Measurements from ENCODE around the gene GNPAT. TPM values are rescaled to one million over a fixed set of nuclear protein-coding genes. Genes with fewer than 3 reads are reported as not detected.

Gene GNPAT
- total and polyA plus RNA-seq, 2 of the 8 experiments (the other 6 are each of a cell fraction or from before 2014, with no cell fraction given), result 22.9 to 47.4 TPM

- Histone ChIP-seq H3K56ac (replicated peaks; ENCODE audit: insufficient read length, low read depth, low read length) (no peak overlapping the region), H3K18ac (ENCODE audit: extremely low read depth, low read length) (no peak overlapping the region), H3K4me1 (replicated peaks in 1 of 4; ENCODE audit: control insufficient read depth in 3 of 4, insufficient read depth in 4 of 4, low read length in 3 of 4) (no peaks in the 10 kb centered on the region), H3K79me2 (ENCODE audit: control insufficient read depth in 1 of 2, insufficient read depth in 2 of 2, low read length in 2 of 2) (no peaks in the 10 kb centered on the region), H3K23ac (ENCODE audit: insufficient read length) (no peak overlapping the region), H3K79me1 (ENCODE audit: low read depth, low read length) (no peaks in the 10 kb centered on the region), H3K27me3 (replicated peaks in 1 of 4; ENCODE audit: control insufficient read depth in 3 of 4, extremely low read depth in 1 of 4, insufficient read depth in 3 of 4, low read length in 3 of 4) (peaks cover 0 to 6% (median 3%) of the 10 kb centered on the region in 4 experiments; a peak in 4 of 7 replicates), H3K9me3 (ENCODE audit: insufficient read depth in 2 of 2, low read depth in 1 of 2, low read length in 1 of 2) (no peaks in the 10 kb centered on the region), H2AFZ (ENCODE audit: low read length) (no peak overlapping the region), H3K14ac (ENCODE audit: insufficient read length) (no peak overlapping the region), H4K5ac (ENCODE audit: insufficient read length, low read depth, low read length) (no peak overlapping the region), H3K23me2 (ENCODE audit: low read depth, low read length) (no peaks in the 10 kb centered on the region; the same call in 1 of the 2 replicates), H4K20me1 (replicated peaks in 1 of 2; ENCODE audit: control insufficient read depth in 1 of 2, insufficient read depth in 2 of 2, low read length in 2 of 2) (no peaks in the 10 kb centered on the region), H4K8ac (ENCODE audit: extremely low read depth, insufficient read depth, low read length) (no peak overlapping the region), H3K4me2 (ENCODE audit: insufficient read depth in 1 of 2, low read depth in 2 of 2, low read length in 2 of 2) (no peak overlapping the region), H4K91ac (replicated peaks; ENCODE audit: insufficient read length, low read length) (no peak overlapping the region), H2BK20ac (ENCODE audit: low read length) (no peak overlapping the region), H2BK15ac (ENCODE audit: low read length) (no peak overlapping the region), H3K4ac (replicated peaks; ENCODE audit: insufficient read length, low read depth, low read length) (no peak overlapping the region), H2BK5ac (ENCODE audit: low read depth, low read length) (no peak overlapping the region), H3K9ac (replicated peaks in 1 of 4; ENCODE audit: extremely low read depth in 1 of 4, low read depth in 3 of 4, low read length in 3 of 4) (no peak overlapping the region), H2AK5ac (ENCODE audit: low read depth, low read length) (no peak overlapping the region; the same call in 1 of the 2 replicates), H3K4me3 (ENCODE audit: extremely low read depth in 1 of 4, insufficient read depth in 2 of 4, low read depth in 3 of 4, low read length in 4 of 4) (no peak overlapping the region), H3K27ac (ENCODE audit: low read depth, low read length) (no peak overlapping the region), H3K36me3 (ENCODE audit: control insufficient read depth in 2 of 4, insufficient read depth in 4 of 4, low read length in 3 of 4) (no peaks in the 10 kb centered on the region), H2BK12ac (ENCODE audit: low read depth, low read length) (no peak overlapping the region), H2BK120ac (replicated peaks; ENCODE audit: low read depth, low read length) (no peak overlapping the region)
- no peak for FAIRE-seq
- ChIA-PET CTCF (ENCODE audit: partially characterized antibody) (no interaction called here), POLR2A (ENCODE audit: partially characterized antibody) (no interaction called here)
- no peak for DNase-seq (ENCODE audit: low read depth in 1 of 2, low spot score in 2 of 2)
- 87% methylated on average over 16 of the region's 16 CpGs; no CpG with 5 or more reads in 1 of the 2 experiments for WGBS, 2 experiments (ENCODE audit: extremely low coverage in 1 of 2, insufficient coverage in 1 of 2, insufficient read length in 1 of 2, insufficient replicate concordance in 2 of 2, low coverage in 1 of 2, low lambda C conversion rate in 2 of 2, missing lambda C conversion rate in 1 of 2)
- TF ChIP-seq SRF (IDR thresholded peaks at IDR 0.05; ENCODE audit: low read depth, low read length), result no peak
Observed at GRCh38 chr1:231201375-231201978, 39.5 kb upstream of the GNPAT start.
